ENCODE data around the gene DOCK2. TPM values are rescaled to one million over a fixed set of nuclear protein-coding genes. Genes with fewer than 3 reads are reported as not detected.

The DOCK2 gene
- polyA plus RNA-seq, 1 of the 3 experiments (the other 2 are of a cell fraction), result 3.8 TPM

- H3K27ac ChIP-seq (ENCODE audit: low read depth in 2 of 2, low read length in 1 of 2), result no peak overlapping the region
- no peaks in the 10 kb centered on the region for H3K79me2 ChIP-seq (ENCODE audit: insufficient read depth)
- H3F3A ChIP-seq (replicated peaks; ENCODE audit: insufficient read depth), result no peaks in the 10 kb centered on the region
- DNase-seq, result no peak
- H3K27me3 ChIP-seq (ENCODE audit: insufficient read depth), result no peaks in the 10 kb centered on the region; the same call in 1 of the 2 replicates
- POLR2A ChIA-PET, result no interaction called here
- no peak overlapping the region for H3K4me2 ChIP-seq
- TF ChIP-seq, protein P1, sequence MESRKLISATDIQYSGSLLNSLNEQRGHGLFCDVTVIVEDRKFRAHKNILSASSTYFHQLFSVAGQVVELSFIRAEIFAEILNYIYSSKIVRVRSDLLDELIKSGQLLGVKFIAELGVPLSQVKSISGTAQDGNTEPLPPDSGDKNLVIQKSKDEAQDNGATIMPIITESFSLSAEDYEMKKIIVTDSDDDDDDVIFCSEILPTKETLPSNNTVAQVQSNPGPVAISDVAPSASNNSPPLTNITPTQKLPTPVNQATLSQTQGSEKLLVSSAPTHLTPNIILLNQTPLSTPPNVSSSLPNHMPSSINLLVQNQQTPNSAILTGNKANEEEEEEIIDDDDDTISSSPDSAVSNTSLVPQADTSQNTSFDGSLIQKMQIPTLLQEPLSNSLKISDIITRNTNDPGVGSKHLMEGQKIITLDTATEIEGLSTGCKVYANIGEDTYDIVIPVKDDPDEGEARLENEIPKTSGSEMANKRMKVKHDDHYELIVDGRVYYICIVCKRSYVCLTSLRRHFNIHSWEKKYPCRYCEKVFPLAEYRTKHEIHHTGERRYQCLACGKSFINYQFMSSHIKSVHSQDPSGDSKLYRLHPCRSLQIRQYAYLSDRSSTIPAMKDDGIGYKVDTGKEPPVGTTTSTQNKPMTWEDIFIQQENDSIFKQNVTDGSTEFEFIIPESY (IDR thresholded peaks at IDR 0.05; ENCODE audit: borderline replicate concordance, low read depth), result no peak
- TF ChIP-seq, protein P2, sequence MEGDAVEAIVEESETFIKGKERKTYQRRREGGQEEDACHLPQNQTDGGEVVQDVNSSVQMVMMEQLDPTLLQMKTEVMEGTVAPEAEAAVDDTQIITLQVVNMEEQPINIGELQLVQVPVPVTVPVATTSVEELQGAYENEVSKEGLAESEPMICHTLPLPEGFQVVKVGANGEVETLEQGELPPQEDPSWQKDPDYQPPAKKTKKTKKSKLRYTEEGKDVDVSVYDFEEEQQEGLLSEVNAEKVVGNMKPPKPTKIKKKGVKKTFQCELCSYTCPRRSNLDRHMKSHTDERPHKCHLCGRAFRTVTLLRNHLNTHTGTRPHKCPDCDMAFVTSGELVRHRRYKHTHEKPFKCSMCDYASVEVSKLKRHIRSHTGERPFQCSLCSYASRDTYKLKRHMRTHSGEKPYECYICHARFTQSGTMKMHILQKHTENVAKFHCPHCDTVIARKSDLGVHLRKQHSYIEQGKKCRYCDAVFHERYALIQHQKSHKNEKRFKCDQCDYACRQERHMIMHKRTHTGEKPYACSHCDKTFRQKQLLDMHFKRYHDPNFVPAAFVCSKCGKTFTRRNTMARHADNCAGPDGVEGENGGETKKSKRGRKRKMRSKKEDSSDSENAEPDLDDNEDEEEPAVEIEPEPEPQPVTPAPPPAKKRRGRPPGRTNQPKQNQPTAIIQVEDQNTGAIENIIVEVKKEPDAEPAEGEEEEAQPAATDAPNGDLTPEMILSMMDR (IDR thresholded peaks at IDR 0.05), result no peak
- TF ChIP-seq RAD21 (IDR thresholded peaks at IDR 0.05; ENCODE audit: low read length), result no peak
- no peak for TF ChIP-seq IRF3 (IDR thresholded peaks at IDR 0.05; ENCODE audit: low read depth, low read length)
- TF ChIP-seq GATA2 (CRISPR knock-in tag; IDR thresholded peaks at IDR 0.05), result no peak
- no peak for TF ChIP-seq TCF12 (IDR thresholded peaks at IDR 0.05)
- TF ChIP-seq TAF1 (IDR thresholded peaks at IDR 0.05; ENCODE audit: borderline replicate concordance, low read depth, low read length), result no peak
- TF ChIP-seq SMC3 (IDR thresholded peaks at IDR 0.05; ENCODE audit: low read depth, low read length), result no peak
- no peak for TF ChIP-seq POLR2AphosphoS5 (IDR thresholded peaks at IDR 0.05; ENCODE audit: low read depth, low read length)
- TF ChIP-seq FOSL2 (IDR thresholded peaks at IDR 0.05; ENCODE audit: borderline replicate concordance, low read depth), result no peak
- no peak for TF ChIP-seq SIN3A (IDR thresholded peaks at IDR 0.05; ENCODE audit: borderline replicate concordance, low read depth, low read length)
- TF ChIP-seq JUND (IDR thresholded peaks at IDR 0.05), result no peak
- no peak for TF ChIP-seq RFX5 (IDR thresholded peaks at IDR 0.05; ENCODE audit: low read length)
- TF ChIP-seq, protein P3, sequence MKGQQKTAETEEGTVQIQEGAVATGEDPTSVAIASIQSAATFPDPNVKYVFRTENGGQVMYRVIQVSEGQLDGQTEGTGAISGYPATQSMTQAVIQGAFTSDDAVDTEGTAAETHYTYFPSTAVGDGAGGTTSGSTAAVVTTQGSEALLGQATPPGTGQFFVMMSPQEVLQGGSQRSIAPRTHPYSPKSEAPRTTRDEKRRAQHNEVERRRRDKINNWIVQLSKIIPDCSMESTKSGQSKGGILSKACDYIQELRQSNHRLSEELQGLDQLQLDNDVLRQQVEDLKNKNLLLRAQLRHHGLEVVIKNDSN (IDR thresholded peaks at IDR 0.05; ENCODE audit: borderline replicate concordance, low read depth), result no peak
- TF ChIP-seq, protein P4, sequence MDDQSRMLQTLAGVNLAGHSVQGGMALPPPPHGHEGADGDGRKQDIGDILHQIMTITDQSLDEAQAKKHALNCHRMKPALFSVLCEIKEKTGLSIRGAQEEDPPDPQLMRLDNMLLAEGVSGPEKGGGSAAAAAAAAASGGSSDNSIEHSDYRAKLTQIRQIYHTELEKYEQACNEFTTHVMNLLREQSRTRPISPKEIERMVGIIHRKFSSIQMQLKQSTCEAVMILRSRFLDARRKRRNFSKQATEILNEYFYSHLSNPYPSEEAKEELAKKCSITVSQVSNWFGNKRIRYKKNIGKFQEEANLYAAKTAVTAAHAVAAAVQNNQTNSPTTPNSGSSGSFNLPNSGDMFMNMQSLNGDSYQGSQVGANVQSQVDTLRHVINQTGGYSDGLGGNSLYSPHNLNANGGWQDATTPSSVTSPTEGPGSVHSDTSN (IDR thresholded peaks at IDR 0.05), result no peak
- TF ChIP-seq ELF1 (IDR thresholded peaks at IDR 0.05), result no peak
- TF ChIP-seq FOXJ3 (CRISPR knock-in tag; IDR thresholded peaks at IDR 0.05), result no peak
- CTCF ChIA-PET, result interaction anchor here (1.6 to 3.0 kb wide), 2 partner anchors 46 to 75 kb away, joined by 3 to 13 read pairs; partner anchors contain the start of gene INSYN2B
- no peak overlapping the region for H2AFZ ChIP-seq (ENCODE audit: low read depth)
- no peak overlapping the region for H3K9ac ChIP-seq
- WGBS (ENCODE audit: low lambda C conversion rate), result 75% methylated on average over 8 of the region's 8 CpGs
- no peak overlapping the region for H3K4me3 ChIP-seq (ENCODE audit: low read depth in 2 of 2, low read length in 1 of 2)
- no peaks in the 10 kb centered on the region; a peak in 2 of 4 replicates for H3K4me1 ChIP-seq (ENCODE audit: control insufficient read depth in 1 of 2, insufficient read depth in 2 of 2, low read depth in 1 of 2, low read length in 1 of 2)
- H3K36me3 ChIP-seq (replicated peaks in 1 of 2; ENCODE audit: control insufficient read depth in 1 of 2, insufficient read depth in 2 of 2, low read length in 1 of 2), result no peaks in the 10 kb centered on the region
- H3K9me2 ChIP-seq, result no peaks in the 10 kb centered on the region
- H4K20me1 ChIP-seq (ENCODE audit: insufficient read depth), result no peaks in the 10 kb centered on the region
- H3K9me3 ChIP-seq, result no peaks in the 10 kb centered on the region
Observed at GRCh38 chr5:170025853-170026252, 388.8 kb downstream of the DOCK2 start.

Measured in SK-N-SH (cell line).